22Rv1 (cell line): Measurements from ENCODE around the gene KRT6A.

Experiments used
- CTCF ChIP-seq: fragments of 450-650 bp; IDR thresholded peaks from 2 replicates; pipeline ENCODE4 v1.5.1; 2017; ENCODE audit warnings: mild to moderate bottlenecking
- ZFX ChIP-seq: fragments of 450-650 bp; IDR thresholded peaks from 2 replicates; pipeline ENCODE4 v1.6.1; 2017; ENCODE audit warnings: antibody characterized with exemption, borderline replicate concordance

- TF ChIP-seq CTCF = no peak
- no peak for TF ChIP-seq ZFX
Measured at GRCh38 chr12:52488736-52489135, 4.3 kb downstream of the KRT6A start.
